ENCODE measurements around the gene SHC2.

The SHC2 gene

DNA sequence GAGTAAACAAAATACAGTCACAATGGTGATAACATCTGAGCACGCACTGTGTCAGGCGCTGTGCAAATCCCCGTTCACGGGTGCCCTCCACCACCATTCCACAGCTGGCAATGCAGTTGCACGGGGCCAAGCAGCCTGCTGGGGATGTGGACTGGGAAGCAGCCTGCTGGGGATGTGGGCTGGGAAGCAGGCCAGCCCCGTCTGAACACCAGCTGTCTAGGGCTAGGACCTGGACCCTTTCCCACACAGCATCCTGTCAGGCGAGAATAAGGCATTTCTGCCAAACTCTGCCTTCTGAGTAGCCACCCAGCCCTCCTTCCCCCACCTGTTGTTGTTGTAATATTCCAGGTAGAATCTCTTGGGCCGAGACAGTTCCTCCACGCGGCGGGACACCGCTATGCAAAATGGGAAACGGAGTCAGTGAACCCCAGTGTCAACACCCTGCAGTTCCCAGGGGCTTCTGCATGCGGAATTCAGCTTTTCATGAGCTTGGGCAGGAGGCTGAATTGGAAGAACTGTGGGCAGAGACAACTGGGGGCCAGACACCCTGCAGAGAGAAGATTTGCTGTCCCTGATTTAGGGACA, 88.4 kb downstream of the SHC2 start:
- H3K9me2 ChIP-seq (ENCODE audit: low read depth, low read length): no peaks in the 10 kb centered on the region
- no peaks in the 10 kb centered on the region for H3F3A ChIP-seq (ENCODE audit: insufficient read depth, low read length)
- TF ChIP-seq EZH2 (IDR thresholded peaks at IDR 0.05; ENCODE audit: borderline replicate concordance, low read length): no peak
- TF ChIP-seq, protein P1, sequence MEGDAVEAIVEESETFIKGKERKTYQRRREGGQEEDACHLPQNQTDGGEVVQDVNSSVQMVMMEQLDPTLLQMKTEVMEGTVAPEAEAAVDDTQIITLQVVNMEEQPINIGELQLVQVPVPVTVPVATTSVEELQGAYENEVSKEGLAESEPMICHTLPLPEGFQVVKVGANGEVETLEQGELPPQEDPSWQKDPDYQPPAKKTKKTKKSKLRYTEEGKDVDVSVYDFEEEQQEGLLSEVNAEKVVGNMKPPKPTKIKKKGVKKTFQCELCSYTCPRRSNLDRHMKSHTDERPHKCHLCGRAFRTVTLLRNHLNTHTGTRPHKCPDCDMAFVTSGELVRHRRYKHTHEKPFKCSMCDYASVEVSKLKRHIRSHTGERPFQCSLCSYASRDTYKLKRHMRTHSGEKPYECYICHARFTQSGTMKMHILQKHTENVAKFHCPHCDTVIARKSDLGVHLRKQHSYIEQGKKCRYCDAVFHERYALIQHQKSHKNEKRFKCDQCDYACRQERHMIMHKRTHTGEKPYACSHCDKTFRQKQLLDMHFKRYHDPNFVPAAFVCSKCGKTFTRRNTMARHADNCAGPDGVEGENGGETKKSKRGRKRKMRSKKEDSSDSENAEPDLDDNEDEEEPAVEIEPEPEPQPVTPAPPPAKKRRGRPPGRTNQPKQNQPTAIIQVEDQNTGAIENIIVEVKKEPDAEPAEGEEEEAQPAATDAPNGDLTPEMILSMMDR (IDR thresholded peaks at IDR 0.05; ENCODE audit: low read length): no peak
- H3K27me3 ChIP-seq (ENCODE audit: insufficient read depth, low read length): no peaks in the 10 kb centered on the region; the same call in 1 of the 2 replicates
- no peaks in the 10 kb centered on the region for H3K9me3 ChIP-seq (ENCODE audit: low read length)
- H3K4me3 ChIP-seq (ENCODE audit: low read depth, low read length, poor library complexity, severe bottlenecking): no peak overlapping the region
- no peaks in the 10 kb centered on the region for H3K36me3 ChIP-seq (ENCODE audit: insufficient read depth, low read length)
- no peak overlapping the region for H3K9ac ChIP-seq (ENCODE audit: low read length)
- H4K20me1 ChIP-seq (ENCODE audit: insufficient read depth, low read length): no peaks in the 10 kb centered on the region
- H2AFZ ChIP-seq (ENCODE audit: low read length): no peak overlapping the region
- peaks cover 7% of the 10 kb centered on the region for H3K4me1 ChIP-seq (ENCODE audit: insufficient read depth, low read length, severe bottlenecking)
- H3K79me2 ChIP-seq (ENCODE audit: insufficient read depth, low read length): no peaks in the 10 kb centered on the region
- no peak overlapping the region for H3K4me2 ChIP-seq (ENCODE audit: low read length)
- no peak overlapping the region for H3K27ac ChIP-seq (ENCODE audit: low read depth, low read length, poor library complexity, severe bottlenecking)

- Histone ChIP-seq H3K27ac (ENCODE audit: low read depth, low read length, poor library complexity, severe bottlenecking) (no peak overlapping the region), H3K27me3 (ENCODE audit: insufficient read depth, low read length) (no peaks in the 10 kb centered on the region; the same call in 1 of the 2 replicates), H3F3A (ENCODE audit: insufficient read depth, low read length) (no peaks in the 10 kb centered on the region), H3K9me3 (ENCODE audit: low read length) (no peaks in the 10 kb centered on the region), H3K4me1 (ENCODE audit: insufficient read depth, low read length, severe bottlenecking) (peaks cover 7% of the 10 kb centered on the region), H4K20me1 (ENCODE audit: insufficient read depth, low read length) (no peaks in the 10 kb centered on the region), H3K9me2 (ENCODE audit: low read depth, low read length) (no peaks in the 10 kb centered on the region), H3K36me3 (ENCODE audit: insufficient read depth, low read length) (no peaks in the 10 kb centered on the region), H2AFZ (ENCODE audit: low read length) (no peak overlapping the region), H3K4me3 (ENCODE audit: low read depth, low read length, poor library complexity, severe bottlenecking) (no peak overlapping the region), H3K79me2 (ENCODE audit: insufficient read depth, low read length) (no peaks in the 10 kb centered on the region), H3K4me2 (ENCODE audit: low read length) (0 out of 2 replicates have a peak overlapping the region, but pooled peaks have one; percentile 10), H3K9ac (ENCODE audit: low read length) (no peak overlapping the region)
- TF ChIP-seq, protein P1 (IDR thresholded peaks at IDR 0.05; ENCODE audit: low read length): peak; percentile 13; the same call in 1 of the 2 replicates
- no peak for TF ChIP-seq EZH2 (IDR thresholded peaks at IDR 0.05; ENCODE audit: borderline replicate concordance, low read length)
Observed at GRCh38 chr19:371501-372168, 89.2 kb downstream of the SHC2 start.

GRCh38 chr19:370641-371330, 90.0 kb downstream of the SHC2 start:
- Histone ChIP-seq H3K27ac (ENCODE audit: low read depth, low read length, poor library complexity, severe bottlenecking) (no peak overlapping the region), H3K27me3 (ENCODE audit: insufficient read depth, low read length) (no peaks in the 10 kb centered on the region; the same call in 1 of the 2 replicates), H3K9me2 (ENCODE audit: low read depth, low read length) (no peaks in the 10 kb centered on the region), H3K4me3 (ENCODE audit: low read depth, low read length, poor library complexity, severe bottlenecking) (no peak overlapping the region), H3K9ac (ENCODE audit: low read length) (no peak overlapping the region), H3K36me3 (ENCODE audit: insufficient read depth, low read length) (no peaks in the 10 kb centered on the region), H3K9me3 (ENCODE audit: low read length) (no peaks in the 10 kb centered on the region), H3K4me1 (ENCODE audit: insufficient read depth, low read length, severe bottlenecking) (peaks cover 7% of the 10 kb centered on the region), H4K20me1 (ENCODE audit: insufficient read depth, low read length) (no peaks in the 10 kb centered on the region), H3F3A (ENCODE audit: insufficient read depth, low read length) (no peaks in the 10 kb centered on the region), H3K4me2 (ENCODE audit: low read length) (no peak overlapping the region), H2AFZ (ENCODE audit: low read length) (no peak overlapping the region), H3K79me2 (ENCODE audit: insufficient read depth, low read length) (no peaks in the 10 kb centered on the region)
- TF ChIP-seq EZH2 (IDR thresholded peaks at IDR 0.05; ENCODE audit: borderline replicate concordance, low read length): no peak
- TF ChIP-seq, protein P1 (IDR thresholded peaks at IDR 0.05; ENCODE audit: low read length): no peak
